Measurements from ENCODE around the gene SCNN1G. TPM values are rescaled to one million over a fixed set of nuclear protein-coding genes. Genes with fewer than 3 reads are reported as not detected.

The SCNN1G gene, protein sequence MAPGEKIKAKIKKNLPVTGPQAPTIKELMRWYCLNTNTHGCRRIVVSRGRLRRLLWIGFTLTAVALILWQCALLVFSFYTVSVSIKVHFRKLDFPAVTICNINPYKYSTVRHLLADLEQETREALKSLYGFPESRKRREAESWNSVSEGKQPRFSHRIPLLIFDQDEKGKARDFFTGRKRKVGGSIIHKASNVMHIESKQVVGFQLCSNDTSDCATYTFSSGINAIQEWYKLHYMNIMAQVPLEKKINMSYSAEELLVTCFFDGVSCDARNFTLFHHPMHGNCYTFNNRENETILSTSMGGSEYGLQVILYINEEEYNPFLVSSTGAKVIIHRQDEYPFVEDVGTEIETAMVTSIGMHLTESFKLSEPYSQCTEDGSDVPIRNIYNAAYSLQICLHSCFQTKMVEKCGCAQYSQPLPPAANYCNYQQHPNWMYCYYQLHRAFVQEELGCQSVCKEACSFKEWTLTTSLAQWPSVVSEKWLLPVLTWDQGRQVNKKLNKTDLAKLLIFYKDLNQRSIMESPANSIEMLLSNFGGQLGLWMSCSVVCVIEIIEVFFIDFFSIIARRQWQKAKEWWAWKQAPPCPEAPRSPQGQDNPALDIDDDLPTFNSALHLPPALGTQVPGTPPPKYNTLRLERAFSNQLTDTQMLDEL
- 0.38 TPM in 1 of 2 replicates, not detected in the other for total RNA-seq

DNA sequence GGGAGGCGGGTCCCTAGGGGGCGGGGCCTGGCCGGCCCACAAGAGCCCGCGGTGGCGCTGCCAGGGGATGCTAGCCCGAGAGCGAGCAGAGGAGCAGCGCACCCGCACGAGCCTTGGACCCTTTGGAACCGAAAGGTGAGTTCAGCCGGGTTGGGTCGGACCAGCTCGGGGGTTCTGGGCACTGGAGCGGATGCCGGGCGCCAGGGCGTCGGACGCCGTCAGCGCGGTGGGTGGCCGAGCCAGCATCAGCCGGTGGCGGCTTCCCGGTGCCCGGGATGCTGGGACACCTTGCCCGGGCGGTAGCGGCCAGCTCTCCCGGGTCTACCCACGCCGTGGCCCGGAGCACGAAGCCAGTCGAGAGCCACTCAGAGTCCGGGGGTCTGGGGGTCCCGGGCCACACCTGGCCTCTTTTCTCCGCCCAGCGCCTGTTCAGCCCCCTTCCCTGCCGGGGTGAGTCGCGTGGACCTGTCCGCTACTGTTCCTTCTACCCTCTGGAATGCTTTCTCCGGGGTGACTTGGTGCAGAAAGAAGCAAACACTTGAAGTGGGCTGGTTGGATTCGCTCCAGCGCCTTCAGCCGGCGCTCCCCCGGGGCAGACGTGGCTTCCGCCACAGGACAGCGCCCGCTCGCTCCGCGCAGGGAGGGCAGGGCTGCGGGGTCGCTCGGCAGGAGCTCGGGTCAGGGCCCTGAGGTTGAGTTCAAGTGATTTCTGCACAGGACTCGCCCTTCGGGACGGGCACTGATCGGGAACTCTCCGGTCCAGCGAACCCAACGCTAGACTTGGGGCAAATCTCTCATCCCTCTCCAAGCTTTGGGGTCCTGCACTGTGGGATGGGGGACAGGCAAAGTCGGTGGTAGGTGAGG lies at the start of gene SCNN1G:
Gene SCNN1G (plus strand): TSS at position 67 of the 864 bp plus-strand sequence. CDS start 3,527 bp downstream, outside the sequence.
- Histone ChIP-seq H3K27me3 (ENCODE audit: control insufficient read depth, insufficient read depth, low read length) (peaks cover 28% of the 10 kb centered on the region), H3K36me3 (ENCODE audit: control insufficient read depth, insufficient read depth, low read length) (no peaks in the 10 kb centered on the region), H3K4me3 (ENCODE audit: low read depth, low read length) (peak within 1 kb of the TSS; percentile 38)
- no peak for DNase-seq (ENCODE audit: low read depth)
- no peak for FAIRE-seq
- TF ChIP-seq, protein P1, sequence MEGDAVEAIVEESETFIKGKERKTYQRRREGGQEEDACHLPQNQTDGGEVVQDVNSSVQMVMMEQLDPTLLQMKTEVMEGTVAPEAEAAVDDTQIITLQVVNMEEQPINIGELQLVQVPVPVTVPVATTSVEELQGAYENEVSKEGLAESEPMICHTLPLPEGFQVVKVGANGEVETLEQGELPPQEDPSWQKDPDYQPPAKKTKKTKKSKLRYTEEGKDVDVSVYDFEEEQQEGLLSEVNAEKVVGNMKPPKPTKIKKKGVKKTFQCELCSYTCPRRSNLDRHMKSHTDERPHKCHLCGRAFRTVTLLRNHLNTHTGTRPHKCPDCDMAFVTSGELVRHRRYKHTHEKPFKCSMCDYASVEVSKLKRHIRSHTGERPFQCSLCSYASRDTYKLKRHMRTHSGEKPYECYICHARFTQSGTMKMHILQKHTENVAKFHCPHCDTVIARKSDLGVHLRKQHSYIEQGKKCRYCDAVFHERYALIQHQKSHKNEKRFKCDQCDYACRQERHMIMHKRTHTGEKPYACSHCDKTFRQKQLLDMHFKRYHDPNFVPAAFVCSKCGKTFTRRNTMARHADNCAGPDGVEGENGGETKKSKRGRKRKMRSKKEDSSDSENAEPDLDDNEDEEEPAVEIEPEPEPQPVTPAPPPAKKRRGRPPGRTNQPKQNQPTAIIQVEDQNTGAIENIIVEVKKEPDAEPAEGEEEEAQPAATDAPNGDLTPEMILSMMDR (IDR thresholded peaks at IDR 0.05; ENCODE audit: insufficient read depth, low read length, severe bottlenecking) = no peak

DNA sequence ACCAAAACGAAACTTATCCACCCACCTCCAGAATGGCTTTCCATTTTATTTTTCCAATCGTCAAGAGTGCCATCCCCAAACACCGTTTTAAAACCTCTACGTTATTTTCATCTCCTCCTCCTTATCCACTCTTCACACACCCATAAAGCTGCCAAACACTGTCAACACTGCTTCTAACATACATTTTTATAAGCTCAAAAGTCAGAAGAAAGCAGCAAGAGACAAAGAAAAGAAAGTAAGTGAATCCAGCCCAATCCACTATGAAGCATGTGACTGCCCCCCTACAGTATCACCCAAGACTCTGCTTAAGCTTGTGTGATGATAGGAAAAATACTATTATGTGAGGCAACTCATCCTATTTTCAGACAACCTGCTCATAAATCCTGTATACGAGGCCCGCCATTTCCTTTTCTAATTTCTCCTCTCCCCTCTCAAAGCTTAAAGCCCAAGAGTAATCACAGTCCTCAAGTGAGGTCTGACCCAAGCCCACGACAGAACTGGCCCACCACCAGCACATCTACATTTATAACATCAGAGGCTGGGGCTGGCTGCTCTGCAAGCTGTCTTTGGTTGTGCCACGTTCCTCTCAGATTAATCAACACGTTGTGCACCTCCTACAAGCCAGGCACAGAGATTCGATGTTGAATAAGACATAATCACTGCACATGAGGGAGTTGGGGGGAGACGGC lies 49.6 kb upstream of the SCNN1G start:
- no peak for FAIRE-seq

GRCh38 chr16:23134274-23134673 lies 48.3 kb upstream of the SCNN1G start:
- no peak for FAIRE-seq

More for the DNA sequence above, 49.6 kb upstream of the SCNN1G start:
- TF ChIP-seq, protein P1 (IDR thresholded peaks at IDR 0.05; ENCODE audit: insufficient read depth, low read length, severe bottlenecking) = no peak
- Histone ChIP-seq H3K27me3 (ENCODE audit: control insufficient read depth, insufficient read depth, low read length) (no peaks in the 10 kb centered on the region), H3K4me3 (ENCODE audit: low read depth, low read length) (no peak overlapping the region), H3K36me3 (ENCODE audit: control insufficient read depth, insufficient read depth, low read length) (no peaks in the 10 kb centered on the region)
- DNase-seq (ENCODE audit: low read depth) = no peak

DNA sequence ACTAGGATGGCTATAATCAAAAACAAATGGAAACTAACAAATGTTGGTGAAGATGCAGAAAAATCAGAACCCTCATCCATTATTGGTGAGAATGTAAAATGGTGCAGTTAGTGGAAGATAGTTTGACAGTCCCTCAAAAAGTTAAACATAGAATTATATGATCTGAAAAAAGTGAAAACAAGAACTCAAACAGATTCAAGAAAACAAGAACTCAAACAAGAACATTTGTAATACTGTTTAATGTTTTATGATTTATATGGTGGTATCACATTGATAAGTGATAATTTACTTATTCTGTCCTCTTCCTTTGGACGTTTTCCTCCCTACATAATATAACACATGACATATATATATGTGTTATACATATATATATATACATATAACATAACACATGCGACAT lies 45.3 kb upstream of the SCNN1G start:
- H3K36me3 ChIP-seq (ENCODE audit: control insufficient read depth, insufficient read depth, low read length) = no peaks in the 10 kb centered on the region
- FAIRE-seq (no peak), DNase-seq (ENCODE audit: low read depth) (no peak)
- no peak overlapping the region for H3K4me3 ChIP-seq (ENCODE audit: low read depth, low read length)
- TF ChIP-seq, protein P1 (IDR thresholded peaks at IDR 0.05; ENCODE audit: insufficient read depth, low read length, severe bottlenecking) = no peak
- H3K27me3 ChIP-seq (ENCODE audit: control insufficient read depth, insufficient read depth, low read length) = no peaks in the 10 kb centered on the region

More at GRCh38 chr16:23134274-23134673, 48.3 kb upstream of the SCNN1G start:
- H3K27me3 ChIP-seq (ENCODE audit: control insufficient read depth, insufficient read depth, low read length) = no peaks in the 10 kb centered on the region
- TF ChIP-seq, protein P1 (IDR thresholded peaks at IDR 0.05; ENCODE audit: insufficient read depth, low read length, severe bottlenecking) = no peak
- DNase-seq (ENCODE audit: low read depth) = no peak
- H3K36me3 ChIP-seq (ENCODE audit: control insufficient read depth, insufficient read depth, low read length) = no peaks in the 10 kb centered on the region
- no peak overlapping the region for H3K4me3 ChIP-seq (ENCODE audit: low read depth, low read length)

GRCh38 chr16:23137818-23138217 lies 44.7 kb upstream of the SCNN1G start:
- no peak for FAIRE-seq
- H3K4me3 ChIP-seq (ENCODE audit: low read depth, low read length) = no peak overlapping the region
- H3K36me3 ChIP-seq (ENCODE audit: control insufficient read depth, insufficient read depth, low read length) = no peaks in the 10 kb centered on the region
- H3K27me3 ChIP-seq (ENCODE audit: control insufficient read depth, insufficient read depth, low read length) = no peaks in the 10 kb centered on the region
- TF ChIP-seq, protein P1 (IDR thresholded peaks at IDR 0.05; ENCODE audit: insufficient read depth, low read length, severe bottlenecking) = no peak
- DNase-seq (ENCODE audit: low read depth) = no peak
